NT2/D1 (cell line): ENCODE measurements around the gene N4BP2.
"Not testable (repeated sequence)": the region's sequence is repeated elsewhere in the genome, so short reads cannot be mapped to it uniquely, and the experiment has no call there.

ENCODE experiments used
- DNase-seq: peaks from one replicate; pipeline ENCODE4 v3.0.0-alpha.2; 2011; ENCODE audit warnings: low read depth, low spot score
- H3K27me3 ChIP-seq: 2 replicates; pipeline ENCODE4 v1.6.0; 2011; ENCODE audit warnings: mild to moderate bottlenecking; ENCODE audit not compliant: insufficient read length, insufficient read depth
- H3K36me3 ChIP-seq: 2 replicates; pipeline ENCODE4 v1.6.1; 2011; ENCODE audit warnings: mild to moderate bottlenecking, low read length, mixed read lengths; ENCODE audit not compliant: insufficient read depth, insufficient read length
- H3K4me1 ChIP-seq: 2 replicates; pipeline ENCODE4 v1.5.1; 2011; ENCODE audit not compliant: insufficient read depth, insufficient read length
- H3K4me3 ChIP-seq: 2 replicates; pipeline ENCODE4 v1.5.1; 2011; ENCODE audit warnings: low read depth; ENCODE audit not compliant: insufficient read length
- H3K9ac ChIP-seq: 2 replicates; pipeline ENCODE4 v1.6.0; 2011; ENCODE audit warnings: low read depth; ENCODE audit not compliant: insufficient read length
- H3K9me3 ChIP-seq: 2 replicates; pipeline ENCODE4 v1.5.1; 2011; ENCODE audit warnings: mild to moderate bottlenecking, low read length; ENCODE audit not compliant: insufficient read depth
- SUZ12 ChIP-seq: IDR thresholded peaks from 2 replicates; pipeline ENCODE4 v1.6.1; 2011; ENCODE audit not compliant: insufficient read length, insufficient read depth; ENCODE audit errors: extremely low read depth
- YY1 ChIP-seq: IDR thresholded peaks from 2 replicates; pipeline ENCODE4 v1.6.1; 2011; ENCODE audit not compliant: insufficient read length, insufficient read depth
- ZNF274 ChIP-seq: IDR thresholded peaks from 2 replicates; pipeline ENCODE4 v1.6.1; 2011; ENCODE audit warnings: mild to moderate bottlenecking, low read depth, low read length

The N4BP2 gene

DNA sequence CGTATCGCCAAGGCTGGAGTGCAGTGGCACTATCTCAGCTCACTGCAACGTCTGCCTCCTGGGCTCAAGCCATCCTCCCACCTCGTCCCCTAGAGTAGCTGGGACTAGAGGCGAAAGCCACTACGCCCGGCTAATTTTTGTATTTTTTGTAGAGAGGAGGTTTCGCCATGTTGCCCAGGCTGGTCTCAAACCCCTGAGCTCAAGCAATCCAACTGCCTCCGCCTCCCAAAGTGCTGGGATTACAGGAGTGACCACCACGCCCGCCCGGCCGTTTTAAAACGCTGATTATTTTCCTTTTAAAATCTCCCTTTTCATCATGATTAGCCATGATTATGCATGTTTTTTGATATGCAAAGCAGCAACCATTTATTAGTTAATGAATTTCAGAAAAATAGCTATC is 2.2 kb downstream of the N4BP2 start:
- Histone ChIP-seq H3K9ac (no peak overlapping the region), H3K27me3 (no peaks in the 10 kb centered on the region), H3K36me3 (peaks cover 13% of the 10 kb centered on the region), H3K9me3 (no peaks in the 10 kb centered on the region), H3K4me1 (no peaks in the 10 kb centered on the region), H3K4me3 (no peak overlapping the region)
- TF ChIP-seq ZNF274 (no peak), SUZ12 (no peak), YY1 (no peak)
- no peak for DNase-seq

DNA sequence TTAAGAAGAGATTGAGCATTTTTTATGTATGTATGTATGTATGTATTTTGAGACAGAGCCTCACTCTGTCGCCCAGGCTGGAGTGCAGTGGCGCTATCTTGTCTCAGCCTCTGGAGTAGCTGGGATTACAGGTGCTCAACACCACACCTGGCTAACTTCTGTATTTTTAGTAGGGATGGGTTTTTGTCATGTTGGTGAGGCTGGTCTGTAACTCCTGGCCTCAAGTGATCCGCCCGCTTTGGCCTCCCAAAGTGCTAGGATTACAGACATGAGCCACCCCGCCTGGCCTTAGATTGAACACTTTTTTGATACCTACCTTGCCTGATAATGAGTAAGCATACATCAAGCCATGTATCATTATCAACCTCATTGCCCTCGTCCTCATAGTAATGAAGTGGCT is 2.7 kb downstream of the N4BP2 start:
- no peak overlapping the region for H3K4me3 ChIP-seq
- H3K27me3 ChIP-seq, result no peaks in the 10 kb centered on the region
- peaks cover 16% of the 10 kb centered on the region for H3K36me3 ChIP-seq
- TF ChIP-seq YY1 (no peak), SUZ12 (no peak), ZNF274 (no peak)
- no peak for DNase-seq
- no peaks in the 10 kb centered on the region for H3K9me3 ChIP-seq
- H3K4me1 ChIP-seq, result no peaks in the 10 kb centered on the region
- H3K9ac ChIP-seq, result no peak overlapping the region

DNA sequence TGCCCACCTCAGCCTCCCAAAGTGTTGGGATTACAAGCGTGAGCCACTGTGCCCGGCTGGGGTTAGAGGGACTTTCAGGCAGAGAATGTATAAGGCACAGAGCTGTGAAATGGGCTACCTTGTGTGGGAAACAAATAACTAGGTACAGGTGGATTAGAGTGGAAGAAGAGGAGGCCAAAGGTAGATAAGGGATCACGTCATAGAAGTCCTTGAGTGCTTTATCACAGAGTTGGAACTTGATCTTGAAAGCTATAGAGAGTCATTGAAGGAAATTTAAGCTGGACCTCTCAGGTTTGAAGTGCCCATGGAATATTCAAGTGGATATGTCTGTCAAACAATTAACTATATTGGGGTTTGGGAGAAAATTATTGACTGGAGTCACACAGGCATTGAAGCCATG is 8.4 kb downstream of the N4BP2 start:
- Histone ChIP-seq H3K4me1 (no peaks in the 10 kb centered on the region), H3K9ac (no peak overlapping the region), H3K27me3 (no peaks in the 10 kb centered on the region), H3K4me3 (no peak overlapping the region), H3K36me3 (peaks cover 16% of the 10 kb centered on the region), H3K9me3 (no peaks in the 10 kb centered on the region)
- no peak for DNase-seq
- TF ChIP-seq ZNF274, result no peak
- TF ChIP-seq SUZ12, result no peak
- TF ChIP-seq YY1, result no peak

DNA sequence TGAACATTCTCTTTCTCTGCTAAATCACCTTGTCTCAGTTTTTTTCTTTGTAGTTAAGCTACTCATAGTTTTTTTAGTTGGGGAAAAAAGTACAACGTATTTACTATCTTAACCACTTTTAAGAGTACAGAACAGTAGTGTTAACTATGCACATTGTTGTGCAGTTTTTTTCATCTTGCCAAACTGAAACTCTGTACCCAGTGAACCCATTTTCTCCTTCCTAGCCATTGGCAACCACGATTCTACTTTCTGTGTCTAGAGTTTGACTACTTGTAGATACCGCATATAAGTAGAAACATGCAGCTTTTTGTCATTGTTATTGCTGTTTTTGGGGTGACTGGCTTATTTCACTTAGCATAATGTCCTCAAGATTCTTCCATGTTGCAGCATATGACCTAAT is 10.0 kb downstream of the N4BP2 start:
- H3K27me3 ChIP-seq, result no peaks in the 10 kb centered on the region
- H3K9ac ChIP-seq, result no peak overlapping the region
- H3K4me3 ChIP-seq, result no peak overlapping the region
- H3K9me3 ChIP-seq, result no peaks in the 10 kb centered on the region
- no peaks in the 10 kb centered on the region for H3K4me1 ChIP-seq
- DNase-seq, result no peak
- peaks cover 11% of the 10 kb centered on the region for H3K36me3 ChIP-seq
- TF ChIP-seq YY1, result no peak

DNA sequence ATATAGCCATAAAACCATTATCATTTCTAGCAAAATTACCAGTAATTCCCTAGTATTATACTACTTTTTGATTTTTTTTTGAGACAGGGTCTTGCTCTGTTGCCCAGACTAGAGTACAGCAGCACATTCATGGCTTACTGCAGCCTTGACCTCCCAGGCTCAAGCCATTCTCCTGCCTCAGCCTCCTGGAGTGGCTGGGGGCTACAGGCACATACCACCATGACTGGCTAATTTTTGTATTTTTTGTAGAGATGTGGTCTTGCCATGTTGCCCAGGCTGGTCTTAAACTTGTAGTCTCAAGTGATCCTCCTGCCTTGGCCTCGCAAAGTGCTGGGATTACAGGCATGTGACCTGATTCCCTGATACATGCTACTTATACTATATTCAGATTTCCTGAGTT is 13.7 kb downstream of the N4BP2 start:
- Histone ChIP-seq H3K9me3 (no peaks in the 10 kb centered on the region), H3K4me3 (no peak overlapping the region), H3K4me1 (no peaks in the 10 kb centered on the region), H3K27me3 (no peaks in the 10 kb centered on the region), H3K9ac (no peak overlapping the region), H3K36me3 (peaks cover 14% of the 10 kb centered on the region)
- no peak for DNase-seq
- TF ChIP-seq ZNF274, result no peak
- TF ChIP-seq SUZ12, result no peak

DNA sequence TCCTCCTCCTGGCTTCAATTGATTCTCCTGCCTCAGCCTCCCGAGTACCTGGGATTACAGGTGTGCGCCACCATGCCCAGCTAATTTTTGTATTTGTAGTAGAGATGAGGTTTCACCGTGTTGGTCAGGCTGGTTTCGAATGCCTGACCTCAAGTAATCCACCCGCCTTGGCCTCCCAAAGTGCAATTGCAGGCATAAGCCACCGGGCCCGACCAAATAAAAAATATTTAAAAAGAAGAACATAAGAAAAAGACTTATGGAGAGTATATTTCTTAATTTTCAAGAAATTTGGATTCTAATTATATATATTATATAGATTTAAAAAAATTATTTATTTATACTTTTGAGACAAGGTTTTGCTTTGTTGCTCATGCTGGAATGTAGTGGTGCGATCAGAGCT is 29.8 kb downstream of the N4BP2 start:
- H3K4me3 ChIP-seq, result no peak overlapping the region
- H3K9me3 ChIP-seq, result no peaks in the 10 kb centered on the region
- TF ChIP-seq YY1, result no peak
- TF ChIP-seq SUZ12, result no peak
- TF ChIP-seq ZNF274, result no peak
- no peaks in the 10 kb centered on the region for H3K27me3 ChIP-seq
- H3K36me3 ChIP-seq, result no peaks in the 10 kb centered on the region
- DNase-seq, result no peak
- H3K4me1 ChIP-seq, result no peaks in the 10 kb centered on the region
- no peak overlapping the region for H3K9ac ChIP-seq

DNA sequence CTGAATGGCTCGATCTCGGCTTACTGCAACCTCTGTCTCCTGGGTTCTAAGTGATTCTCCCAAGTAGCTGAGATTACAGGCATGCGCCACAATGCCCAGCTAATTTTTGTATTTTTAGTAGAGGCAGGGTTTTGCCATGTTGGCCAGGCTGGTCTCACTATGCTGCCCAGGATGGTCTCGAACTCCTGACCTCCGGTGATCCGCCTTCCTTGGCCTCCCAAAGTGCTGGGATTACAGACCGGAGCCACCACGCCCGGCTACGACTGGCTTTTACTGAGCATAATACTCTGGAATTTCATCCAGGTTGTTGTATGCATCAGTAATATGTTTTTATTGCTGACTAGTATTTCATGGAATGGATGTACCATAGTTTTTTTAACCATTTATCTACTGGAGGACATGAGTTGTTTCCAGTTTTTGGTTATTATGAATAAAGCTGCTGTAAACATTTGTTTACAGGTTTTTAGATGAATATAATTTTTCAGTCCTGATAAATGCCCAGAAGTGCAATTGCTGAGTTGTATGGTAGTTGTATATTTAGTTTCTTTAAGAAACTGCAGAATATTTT is 31.2 kb downstream of the N4BP2 start:
- H3K9me3 ChIP-seq, result no peaks in the 10 kb centered on the region
- H3K36me3 ChIP-seq, result no peaks in the 10 kb centered on the region
- H3K4me1 ChIP-seq, result no peaks in the 10 kb centered on the region
- no peak overlapping the region for H3K4me3 ChIP-seq
- TF ChIP-seq YY1 (no peak), ZNF274 (no peak), SUZ12 (no peak)
- H3K27me3 ChIP-seq, result no peaks in the 10 kb centered on the region
- no peak for DNase-seq
- no peak overlapping the region for H3K9ac ChIP-seq

DNA sequence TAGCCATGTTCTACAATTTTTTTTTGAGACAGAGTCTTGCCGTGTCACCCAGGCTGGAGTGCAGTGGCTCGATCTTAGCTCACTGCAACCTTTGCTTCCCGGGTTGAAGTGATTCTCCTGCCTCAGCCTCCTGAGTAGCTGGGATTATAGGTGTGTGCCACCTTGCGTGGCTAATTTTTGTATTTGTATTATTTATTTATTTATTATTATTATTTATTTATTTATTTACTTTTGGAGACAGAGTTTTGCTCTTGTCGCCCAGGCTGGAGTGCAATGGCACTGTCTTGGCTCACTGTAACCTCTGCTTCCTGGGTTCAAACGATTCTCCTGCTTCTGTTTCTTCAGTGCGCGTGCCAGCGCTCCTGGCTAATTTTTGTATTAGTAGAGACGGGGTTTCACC is 36.8 kb downstream of the N4BP2 start:
- H3K9me3 ChIP-seq, H3K4me3 ChIP-seq, H3K4me1 ChIP-seq, DNase-seq, H3K9ac ChIP-seq, H3K27me3 ChIP-seq, H3K36me3 ChIP-seq: not testable (repeated sequence)
